ENCODE measurements around the gene MRPL11.
"Not testable (repeated sequence)": the region's sequence is repeated elsewhere in the genome, so short reads cannot be mapped to it uniquely, and the experiment has no call there.

MRPL11 gene

DNA sequence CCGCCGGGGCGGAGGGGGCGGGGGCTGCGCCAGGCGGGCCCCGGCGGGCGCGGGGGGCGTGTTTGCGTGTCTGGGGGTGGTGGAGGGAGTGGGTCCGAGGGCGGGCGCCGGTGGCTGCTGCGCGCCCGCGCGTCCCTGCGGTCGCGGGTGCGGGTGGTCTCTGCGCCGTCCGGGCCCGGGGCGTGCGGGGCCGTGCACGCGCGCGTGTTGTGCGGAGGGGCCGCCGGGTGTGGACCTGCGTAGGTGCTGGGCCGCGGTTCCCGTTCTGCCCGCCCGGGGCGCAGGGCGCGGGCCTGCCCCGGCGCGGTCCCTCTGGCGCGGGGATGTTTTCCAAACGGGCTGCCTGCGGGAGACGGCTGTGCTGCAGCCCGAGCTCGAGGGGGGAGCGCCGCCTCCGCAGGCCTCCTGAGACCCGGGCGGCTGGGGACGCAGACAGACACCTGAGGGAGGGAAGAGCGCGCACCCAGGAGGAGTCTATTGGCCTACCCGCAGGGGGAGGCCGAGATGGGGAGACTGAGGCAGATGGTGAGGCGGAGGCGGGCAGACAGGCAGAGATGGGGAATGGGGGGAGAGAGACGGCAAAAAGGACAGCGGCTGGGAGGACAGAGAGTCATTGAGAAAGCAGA, 28.5 kb upstream of the MRPL11 start:
- no peak for DNase-seq (ENCODE audit: low read depth in 2 of 2)

DNA sequence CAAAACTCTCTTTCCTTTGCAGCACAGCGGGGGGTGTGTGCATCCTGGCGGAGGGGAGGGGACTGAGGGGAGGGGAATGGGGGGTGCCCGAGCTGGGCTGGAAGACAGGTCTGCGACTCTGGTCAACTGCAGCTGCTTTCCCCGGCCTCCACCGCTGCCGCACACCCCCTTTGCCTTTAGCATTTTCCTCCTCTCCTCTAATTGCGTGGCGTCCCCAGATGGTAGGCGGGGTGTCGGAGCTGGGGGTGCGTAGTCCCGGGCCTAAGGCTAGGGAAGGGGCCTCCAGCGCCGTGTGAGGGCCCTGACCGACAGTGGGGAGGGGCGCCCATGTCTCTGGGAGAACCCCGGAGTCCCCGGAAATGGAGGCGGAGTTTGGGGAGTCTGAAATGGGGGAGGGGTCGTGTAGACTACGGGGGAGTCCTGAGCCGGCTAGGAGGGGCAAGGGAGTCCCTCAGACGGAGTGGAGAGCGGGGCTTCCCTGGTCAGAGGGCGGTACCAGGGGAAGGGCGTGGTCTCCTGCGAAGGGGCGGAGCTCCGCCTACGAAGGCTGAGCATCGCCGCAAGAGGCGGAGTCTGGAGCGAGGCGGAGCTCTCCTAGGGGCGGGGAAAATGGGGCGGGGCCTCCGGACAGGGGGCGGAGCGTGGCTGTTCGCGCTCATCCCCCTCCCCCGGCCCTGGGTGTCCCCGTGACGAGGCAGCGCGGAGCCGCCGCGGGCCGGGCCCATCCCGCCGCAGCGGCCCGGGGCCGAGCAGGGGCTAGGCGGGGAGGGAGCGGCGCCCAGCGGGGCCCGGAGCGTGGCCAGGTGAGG, 27.8 kb upstream of the MRPL11 start, which contains the start of gene PELI3:
Gene PELI3, plus strand, starts transcription at position 681 of the 809 bp plus-strand sequence. CDS start 1,224 bp downstream, outside the sequence.
- DNase-seq (ENCODE audit: low read depth in 2 of 2), result peak; percentile 94 to 99

DNA sequence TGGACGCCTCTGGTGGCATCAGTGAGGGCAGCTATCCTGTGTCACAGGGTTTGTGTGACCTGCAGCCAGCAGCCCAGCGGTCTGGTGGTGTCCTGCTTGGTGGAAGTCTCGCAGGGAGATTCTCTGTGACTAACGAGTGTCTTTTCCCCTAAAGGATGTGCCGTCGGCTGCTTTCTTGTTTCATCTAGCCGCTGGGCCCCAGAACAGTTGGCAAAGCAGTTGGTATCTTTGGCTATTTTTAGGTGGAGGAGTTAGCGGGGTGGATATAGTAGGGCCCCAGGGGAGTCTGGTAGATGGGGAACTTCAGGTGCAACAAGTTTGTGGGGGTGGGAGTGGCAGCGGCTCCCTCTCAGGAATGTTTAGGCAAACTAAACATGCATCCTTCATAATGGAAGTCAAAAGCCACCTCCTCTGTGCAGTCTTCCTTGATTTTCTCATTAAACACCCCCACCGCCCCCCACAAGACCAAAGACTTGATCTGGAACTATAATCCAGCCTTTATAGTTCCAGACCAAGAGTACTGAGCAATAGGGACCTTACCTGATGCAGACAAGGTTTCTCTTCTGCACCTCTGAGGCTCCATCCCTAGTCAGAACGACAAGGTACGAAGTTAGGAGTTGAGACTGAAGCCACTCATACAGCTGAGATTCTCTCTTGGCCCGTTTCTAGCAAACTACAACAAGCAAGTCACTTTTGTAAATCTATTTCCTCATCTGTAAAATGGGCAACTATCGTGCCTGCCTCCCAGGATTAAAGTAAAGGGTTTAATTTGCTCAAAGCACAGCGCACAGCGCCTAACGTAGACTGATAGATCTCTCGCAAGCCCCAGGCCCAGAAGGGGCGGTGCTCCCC, 27.0 kb upstream of the MRPL11 start:
- no peak for DNase-seq (ENCODE audit: low read depth in 2 of 2)

DNA sequence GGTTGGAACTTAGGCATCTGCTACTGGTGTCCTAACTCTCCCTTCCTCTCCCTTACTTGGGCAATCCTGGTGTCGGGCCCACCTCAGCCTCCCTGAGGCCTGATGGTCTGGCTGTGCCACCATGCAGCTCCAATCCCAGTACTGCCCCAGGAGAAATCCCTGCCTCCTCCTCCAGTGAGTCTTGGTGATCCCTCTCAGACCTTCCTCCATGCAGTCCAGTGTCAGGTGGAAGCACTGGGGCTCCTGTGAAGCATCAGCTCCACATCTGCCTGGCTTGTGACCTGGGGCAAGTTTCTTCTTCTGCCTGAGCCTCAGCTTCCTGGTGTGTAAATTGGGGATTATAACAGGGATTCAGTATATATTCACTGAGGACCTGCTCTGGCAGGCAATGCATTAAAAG, 26.3 kb upstream of the MRPL11 start:
- no peak for DNase-seq (ENCODE audit: low read depth in 2 of 2)

DNA sequence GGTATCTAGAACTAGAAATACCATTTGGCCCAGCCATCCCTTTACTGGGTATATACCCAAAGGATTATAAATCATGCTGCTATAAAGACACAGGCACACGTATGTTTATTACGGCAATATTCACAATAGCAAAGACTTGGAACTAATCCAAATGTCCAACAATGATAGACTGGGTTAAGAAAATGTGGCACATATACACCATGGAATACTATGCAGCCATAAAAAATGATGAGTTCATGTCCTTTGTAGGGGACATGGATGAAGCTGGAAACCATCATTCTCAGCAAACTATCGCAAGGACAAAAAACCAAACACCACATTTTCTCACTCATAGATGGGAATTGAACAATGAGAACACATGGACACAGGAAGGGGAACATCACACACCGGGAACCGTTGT, 25.5 kb upstream of the MRPL11 start:
- DNase-seq (ENCODE audit: low read depth in 2 of 2), result not testable (repeated sequence)

DNA sequence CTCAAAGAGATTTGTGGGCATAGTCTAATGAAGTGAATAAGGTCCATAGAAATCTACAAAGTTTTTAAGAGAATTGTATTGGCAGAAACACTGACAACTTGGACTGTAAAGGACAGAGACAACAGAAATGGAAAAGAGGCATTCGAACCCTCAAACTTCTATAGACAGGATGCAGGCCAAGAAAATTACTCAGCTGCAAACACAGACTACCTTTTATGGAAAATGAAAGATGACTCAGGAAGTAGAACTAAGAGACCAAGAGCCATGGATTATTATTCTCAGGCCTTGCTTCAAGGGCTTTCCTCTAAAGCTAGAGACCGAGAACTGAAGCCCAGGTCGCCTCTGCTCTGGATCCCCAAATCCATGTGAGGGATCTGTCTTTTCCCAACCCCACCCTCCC, 24.3 kb upstream of the MRPL11 start:
- no peak for DNase-seq (ENCODE audit: low read depth in 2 of 2)

DNA sequence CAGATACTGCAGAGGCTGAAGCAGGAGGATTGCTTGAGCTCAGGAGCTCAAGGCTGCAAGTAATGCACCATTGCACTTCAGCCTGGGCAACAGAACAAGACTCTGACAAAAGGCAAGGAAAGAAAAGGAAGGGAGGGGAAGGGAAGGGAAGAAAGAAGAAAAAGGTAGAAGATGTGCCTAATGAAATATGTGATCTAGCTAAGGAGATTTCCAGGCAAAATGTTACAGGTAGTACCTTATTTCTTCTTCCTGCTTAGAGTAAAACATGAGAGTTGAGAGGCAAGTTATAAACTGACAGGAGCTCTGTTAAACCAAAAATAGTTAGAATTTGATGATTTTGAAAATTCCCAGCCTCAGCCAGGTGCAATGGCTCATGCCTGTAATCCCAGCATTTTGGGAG, 23.4 kb upstream of the MRPL11 start:
- no peak for DNase-seq (ENCODE audit: low read depth in 2 of 2)

DNA sequence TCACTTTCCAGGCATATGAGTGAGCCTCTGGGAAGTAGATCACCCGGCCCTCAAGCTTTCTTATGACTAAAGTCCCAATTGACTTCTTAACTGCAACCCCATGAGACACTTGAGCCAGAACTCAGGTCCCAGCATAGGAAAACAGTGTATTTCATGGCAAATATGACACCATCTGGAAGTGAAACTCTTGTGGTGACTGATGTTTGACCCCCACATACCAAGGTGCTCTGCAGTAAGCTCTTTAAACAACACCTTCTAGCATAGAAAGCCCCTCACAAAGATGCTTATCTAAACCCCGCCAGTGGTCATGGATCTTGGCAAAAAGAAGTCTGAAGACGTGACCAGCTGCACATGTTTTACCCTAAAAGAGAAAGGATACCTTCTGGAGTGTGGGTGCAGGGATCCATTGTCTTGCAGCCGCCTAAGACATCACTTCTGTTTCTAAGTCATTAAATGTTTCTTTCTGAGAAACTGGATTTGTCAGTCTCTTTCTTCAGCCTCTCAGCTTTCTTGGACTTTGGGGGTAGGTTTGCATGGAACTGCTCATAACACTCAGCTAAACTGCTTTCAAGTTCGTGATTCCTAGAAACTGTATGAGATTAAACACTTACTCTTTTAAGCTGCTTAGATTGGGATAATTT, 20.6 kb upstream of the MRPL11 start:
- no peak for DNase-seq (ENCODE audit: low read depth in 2 of 2)

DNA sequence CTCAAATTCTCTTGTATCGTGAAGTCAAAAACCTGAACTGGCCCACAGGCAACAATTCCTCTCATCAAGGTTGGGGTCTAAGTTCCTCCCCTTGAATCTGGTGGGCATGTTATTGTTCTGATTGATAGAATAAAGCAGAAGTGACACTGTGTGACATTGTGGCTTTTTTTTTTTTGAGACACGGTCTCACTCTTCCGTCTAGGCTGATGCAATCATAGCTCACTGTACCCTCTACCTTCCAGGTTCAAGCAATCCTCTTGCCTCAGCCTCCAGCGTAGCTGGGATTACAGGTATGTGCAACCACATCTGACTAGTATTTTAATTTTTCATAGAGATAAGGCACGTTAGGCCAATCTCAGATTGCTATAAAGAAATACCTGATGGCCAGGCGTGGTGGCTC, 19.2 kb upstream of the MRPL11 start:
- DNase-seq (ENCODE audit: low read depth in 2 of 2), result no peak

DNA sequence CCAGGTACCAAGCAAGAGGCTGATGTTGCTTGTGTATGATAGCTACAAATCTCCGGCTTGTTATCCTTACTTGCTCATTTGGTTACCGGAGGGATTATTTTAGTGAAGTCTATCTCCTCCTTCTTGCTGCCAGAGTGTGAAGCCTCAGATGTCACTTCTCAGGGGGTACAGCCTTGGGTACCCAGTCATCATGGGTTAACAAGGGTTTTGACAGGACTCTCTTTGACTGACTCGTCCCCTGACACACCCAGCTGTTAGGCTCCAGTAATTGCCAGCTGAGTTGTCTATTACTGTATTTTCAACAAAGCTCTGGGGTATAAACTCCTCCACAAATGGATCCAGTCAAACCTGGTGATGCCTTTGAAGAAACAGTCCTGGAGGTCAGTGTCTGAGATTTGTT, 16.2 kb upstream of the MRPL11 start:
- DNase-seq (ENCODE audit: low read depth in 2 of 2), result no peak

DNA sequence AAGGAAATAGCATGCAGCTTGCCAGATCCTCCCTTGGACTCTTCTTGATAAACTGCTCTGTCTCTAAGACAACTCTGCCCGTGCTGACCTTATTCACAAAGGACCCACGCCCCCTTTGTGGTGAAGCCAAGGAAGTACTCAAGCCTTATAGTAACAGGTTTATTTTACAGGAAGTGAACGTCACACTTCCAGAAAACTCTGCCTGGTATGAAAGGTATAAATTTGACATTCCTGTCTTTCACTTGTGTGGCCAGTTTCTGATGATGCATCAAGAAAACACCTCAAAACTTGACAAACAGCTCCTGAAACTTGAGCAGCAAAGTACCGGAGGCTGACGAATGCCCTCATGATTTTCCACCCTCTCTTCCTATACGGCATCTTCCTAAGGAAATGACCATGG, 15.6 kb upstream of the MRPL11 start:
- DNase-seq (ENCODE audit: low read depth in 2 of 2), result no peak

DNA sequence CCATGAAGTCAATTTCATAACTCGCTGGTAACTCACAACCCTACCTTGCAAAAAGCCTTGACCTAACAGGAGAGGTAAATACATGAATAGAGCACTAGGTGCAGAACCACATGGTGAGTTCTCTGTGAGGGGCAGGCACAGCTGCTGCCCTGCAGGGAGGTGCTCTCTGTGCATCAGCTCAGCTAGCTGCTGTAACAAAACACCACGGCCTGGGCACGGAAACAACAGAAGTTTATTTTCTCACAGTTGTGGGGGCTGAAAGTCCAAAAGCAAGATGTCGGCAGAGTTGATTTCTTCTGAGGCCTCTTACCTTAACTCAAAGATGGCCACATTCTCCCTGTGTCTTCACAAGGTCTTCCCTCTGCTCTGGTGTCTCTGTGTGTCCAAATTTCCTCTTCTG, 13.0 kb upstream of the MRPL11 start:
- no peak for DNase-seq (ENCODE audit: low read depth in 2 of 2)

DNA sequence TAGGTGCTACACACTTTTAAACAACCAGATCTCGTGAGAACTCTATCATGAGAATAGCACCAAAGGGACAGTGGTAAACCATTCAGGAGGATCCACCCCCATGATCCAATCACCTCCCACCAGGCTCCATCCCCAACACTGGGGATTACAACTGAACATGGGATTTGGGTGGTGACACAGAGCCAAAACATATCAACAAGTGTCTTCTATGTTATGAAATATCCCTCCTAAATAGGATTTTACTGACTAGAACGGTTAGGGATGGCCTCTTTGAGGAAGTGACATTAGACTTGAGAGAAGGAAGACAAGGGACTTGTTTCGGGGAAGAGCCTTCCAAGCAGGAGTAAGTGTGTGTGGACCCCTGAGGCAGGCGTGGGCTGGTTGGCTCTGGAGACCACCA, 11.9 kb upstream of the MRPL11 start:
- no peak for DNase-seq (ENCODE audit: low read depth in 2 of 2)

DNA sequence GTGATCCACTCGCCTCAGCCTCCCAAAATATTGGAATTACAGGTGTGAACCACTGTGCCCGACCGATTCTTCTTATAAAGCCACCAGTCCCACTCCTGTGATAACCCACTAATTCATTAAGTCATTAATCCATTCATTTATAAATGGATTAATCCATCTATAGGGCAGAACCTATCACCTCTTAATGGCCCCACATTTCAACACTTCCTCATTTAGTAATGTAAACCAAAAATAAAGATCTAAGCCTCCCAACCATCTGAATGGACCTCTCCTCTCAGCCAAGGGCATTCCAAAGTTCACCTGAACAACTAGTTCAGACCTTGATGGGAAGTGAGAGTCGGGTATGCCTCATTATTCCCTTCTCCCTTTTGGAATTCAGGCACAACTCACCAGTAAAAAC, 9.9 kb upstream of the MRPL11 start:
- DNase-seq (ENCODE audit: low read depth in 2 of 2), result no peak

DNA sequence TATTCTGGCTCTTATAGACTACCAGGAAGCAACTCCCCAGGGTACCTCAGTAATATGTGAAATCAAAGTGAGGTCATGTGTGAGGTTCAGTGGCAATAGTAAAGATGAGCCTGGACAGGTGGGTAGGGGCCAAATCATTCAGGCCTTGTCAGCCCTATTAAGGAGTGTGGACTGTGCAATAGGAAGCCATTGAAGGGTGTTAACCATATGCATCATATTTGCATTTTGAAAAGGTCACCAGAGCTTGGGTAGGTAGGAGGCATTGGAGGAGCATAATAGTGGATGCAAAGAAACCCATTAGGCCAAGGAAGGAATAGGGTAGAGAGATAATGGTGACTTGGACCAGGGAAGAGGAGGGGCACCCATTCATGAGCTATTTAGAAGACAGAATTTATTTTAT, 8.4 kb upstream of the MRPL11 start:
- no peak for DNase-seq (ENCODE audit: low read depth in 2 of 2)

DNA sequence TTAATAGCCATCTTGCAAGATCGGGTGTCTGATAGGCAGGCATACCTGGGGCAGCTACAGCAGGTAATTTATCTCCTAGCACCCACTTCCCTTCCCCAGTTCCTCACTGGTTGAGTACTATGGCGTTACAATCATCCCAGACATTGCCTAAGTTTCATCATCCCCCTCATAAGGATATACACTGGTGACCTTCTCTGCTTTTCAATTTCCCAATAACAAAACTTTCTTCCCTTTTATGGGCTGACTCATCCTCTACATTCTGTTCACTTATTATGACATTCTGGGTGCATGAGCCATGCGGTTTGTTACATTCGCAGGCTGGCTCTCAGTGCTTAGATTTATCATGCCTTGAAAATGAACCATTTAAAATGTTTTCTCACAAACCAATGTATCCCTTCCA, 5.0 kb upstream of the MRPL11 start:
- DNase-seq (ENCODE audit: low read depth in 2 of 2), result no peak

DNA sequence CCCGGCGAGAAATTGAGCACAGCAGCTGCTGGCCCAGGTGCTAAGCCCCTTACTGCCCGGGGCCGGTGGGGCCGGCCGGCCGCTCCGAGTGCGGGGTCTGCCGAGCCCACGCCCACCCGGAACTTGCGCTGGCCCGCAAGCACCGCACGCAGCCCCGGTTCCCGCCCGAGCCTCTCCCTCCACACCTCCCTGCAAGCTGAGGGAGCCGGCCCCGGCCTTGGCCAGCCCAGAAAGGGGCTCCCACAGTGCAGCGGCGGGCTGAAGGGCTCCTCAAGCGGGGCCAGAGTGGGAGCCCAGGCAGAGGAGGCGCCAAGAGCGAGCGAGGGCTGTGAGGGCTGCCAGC, 2.3 kb upstream of the MRPL11 start:
- not testable (repeated sequence) for DNase-seq (ENCODE audit: low read depth in 2 of 2)

DNA sequence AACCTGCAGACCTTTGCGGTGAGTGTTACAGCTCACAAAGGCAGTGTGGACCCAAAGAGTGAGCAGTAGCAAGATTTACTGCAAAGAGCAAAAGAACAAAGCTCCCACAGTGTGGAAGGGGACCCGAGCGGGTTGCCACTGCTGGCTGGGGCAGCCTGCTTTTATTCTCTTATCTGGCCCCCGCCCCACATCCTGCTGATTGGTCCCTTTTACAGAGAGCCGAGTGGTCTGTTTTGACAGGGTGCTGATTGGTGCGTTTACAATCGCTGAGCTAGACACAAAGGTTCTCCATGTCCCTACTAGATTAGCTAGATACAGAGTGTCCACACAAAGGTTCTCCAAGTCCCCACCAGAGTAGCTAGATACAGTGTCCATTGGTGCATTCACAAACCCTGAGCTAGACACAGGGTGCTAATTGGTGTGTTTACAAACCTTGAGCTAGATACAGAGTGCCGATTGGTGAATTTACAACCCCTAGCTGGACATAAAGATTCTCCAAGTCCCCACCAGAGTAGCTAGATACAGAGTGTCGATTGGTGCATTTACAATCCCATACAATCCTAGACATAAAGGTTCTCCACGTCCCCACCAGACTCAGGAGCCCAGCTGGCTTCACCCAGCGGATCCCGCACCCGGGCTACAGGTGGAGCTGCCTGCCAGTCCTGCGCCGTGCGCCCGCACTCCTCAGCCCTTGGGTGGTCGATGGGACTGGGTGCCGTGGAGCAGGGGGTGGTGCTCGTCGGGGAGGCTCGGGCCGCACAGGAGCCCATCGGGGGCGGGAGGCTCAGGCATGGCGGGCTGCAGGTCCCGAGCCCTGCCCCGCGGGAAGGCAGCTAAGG, 1.7 kb upstream of the MRPL11 start:
- not testable (repeated sequence) for DNase-seq (ENCODE audit: low read depth in 2 of 2)

DNA sequence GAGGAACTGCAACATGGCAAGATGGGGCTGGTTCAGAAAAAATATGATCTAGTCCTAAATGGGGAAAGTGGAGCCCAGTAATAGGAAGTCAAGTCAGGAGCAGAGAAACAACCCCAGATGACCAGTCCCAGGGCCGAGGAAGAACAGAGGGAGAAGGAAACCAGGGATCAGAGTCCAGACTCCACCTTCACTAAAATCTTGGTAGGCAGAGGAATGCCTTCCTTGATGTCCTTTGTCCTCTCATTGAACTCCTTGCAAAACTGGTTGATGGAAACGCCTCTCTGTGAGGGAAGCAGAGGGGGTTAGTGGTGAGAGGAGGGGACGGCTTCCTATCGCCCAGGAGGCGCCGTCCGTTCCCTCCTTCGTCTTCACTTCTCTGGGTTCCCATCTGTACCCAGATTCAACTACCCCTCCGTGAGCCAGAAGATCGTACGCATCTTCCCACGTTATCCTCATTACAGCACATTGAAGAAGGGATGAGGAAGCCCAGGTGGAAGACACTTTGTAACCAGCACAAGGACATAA, 607 bp downstream of the MRPL11 start:
- no peak for DNase-seq (ENCODE audit: low read depth in 2 of 2)

DNA sequence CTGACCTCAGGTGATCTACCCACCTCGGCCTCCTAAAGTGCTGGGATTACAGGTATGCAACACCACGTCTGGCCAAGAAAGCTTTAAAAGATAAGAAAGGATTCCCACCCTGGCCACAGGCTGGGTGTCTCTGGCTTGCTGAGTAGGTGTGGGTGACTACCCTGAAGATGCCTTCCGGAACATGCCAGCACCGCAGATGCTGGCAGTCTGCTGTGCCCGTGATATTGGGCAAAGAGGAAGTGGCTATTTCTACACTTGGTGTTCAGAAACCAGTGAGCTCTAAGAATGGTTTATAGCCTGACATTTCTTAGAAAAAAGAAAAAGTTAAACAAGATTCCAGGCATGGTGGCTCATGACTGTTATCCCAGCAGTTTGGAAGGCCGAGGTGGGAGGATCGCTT, 6.1 kb downstream of the MRPL11 start:
- no peak for DNase-seq (ENCODE audit: low read depth in 2 of 2)

DNA sequence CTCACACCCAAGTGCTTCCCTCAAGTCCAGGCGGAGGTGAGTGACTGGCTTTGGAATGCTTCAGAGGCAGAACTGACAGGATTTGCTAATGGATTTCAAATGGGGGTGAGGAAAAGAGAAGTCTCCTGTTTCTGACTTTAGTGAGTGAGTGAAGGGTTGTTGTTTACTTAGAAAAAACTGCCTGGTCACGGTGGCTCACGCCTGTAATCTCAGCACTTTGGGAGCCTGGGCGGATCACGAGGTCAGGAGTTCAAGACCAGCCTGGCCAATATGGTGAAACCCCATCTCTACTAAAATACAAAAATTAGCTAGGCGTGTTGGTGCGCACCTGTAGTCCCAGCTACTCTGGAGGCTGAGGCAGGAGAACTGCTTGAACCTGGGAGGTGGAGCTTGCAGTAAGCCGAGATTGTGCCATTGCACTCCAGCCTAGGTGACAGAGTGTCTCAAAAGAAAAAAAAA, 6.7 kb downstream of the MRPL11 start:
- not testable (repeated sequence) for DNase-seq (ENCODE audit: low read depth in 2 of 2)

All from stimulated activated CD4-positive, alpha-beta T cell treated with anti-CD3 and anti-CD28 coated beads, Interleukin-1b, Interleukin-23, amount 100 ng/mL, for 1 hour (primary cell).